ENCODE measurements around the gene GPRIN3.
"Not testable (repeated sequence)": the region's sequence is repeated elsewhere in the genome, so short reads cannot be mapped to it uniquely, and the experiment has no call there.

- not testable (repeated sequence) for TF ChIP-seq POLR2AphosphoS5 (IDR thresholded peaks at IDR 0.05; ENCODE audit: borderline replicate concordance, low read depth, low read length); EZH2 (IDR thresholded peaks at IDR 0.05); FOXP2 (optimal IDR thresholded peaks at IDR 0.05; ENCODE audit: control extremely low read depth, extremely low read length, insufficient read depth)
Measured at GRCh38 chr4:89309154-89309553, 1.6 kb upstream of the GPRIN3 start.

Data from SK-N-MC (cell line).